ENCODE results near the gene ACTRT2. TPM values are rescaled to one million over a fixed set of nuclear protein-coding genes. Genes with fewer than 3 reads are reported as not detected.

ACTRT2 gene
- total RNA-seq, 4 donors from 2014 or later = not detected

- no peaks in the 10 kb centered on the region for H3K27me3 ChIP-seq
- H3K36me3 ChIP-seq = no peaks in the 10 kb centered on the region
- H3K4me3 ChIP-seq = no peak overlapping the region
- no peak overlapping the region for H3K27ac ChIP-seq
- H3K9me3 ChIP-seq = peaks cover 0 to 7% (median 2%) of the 10 kb centered on the region in 4 donors
- TF ChIP-seq POLR2A (IDR thresholded peaks at IDR 0.05) = no peak
- peak in 2 of 3 donors; percentile 26 to 43 for DNase-seq
- no peaks in the 10 kb centered on the region for H3K4me1 ChIP-seq
These were observed 7.8 kb upstream of the ACTRT2 start for GRCh38 chr1:3013371-3014049.

DNA sequence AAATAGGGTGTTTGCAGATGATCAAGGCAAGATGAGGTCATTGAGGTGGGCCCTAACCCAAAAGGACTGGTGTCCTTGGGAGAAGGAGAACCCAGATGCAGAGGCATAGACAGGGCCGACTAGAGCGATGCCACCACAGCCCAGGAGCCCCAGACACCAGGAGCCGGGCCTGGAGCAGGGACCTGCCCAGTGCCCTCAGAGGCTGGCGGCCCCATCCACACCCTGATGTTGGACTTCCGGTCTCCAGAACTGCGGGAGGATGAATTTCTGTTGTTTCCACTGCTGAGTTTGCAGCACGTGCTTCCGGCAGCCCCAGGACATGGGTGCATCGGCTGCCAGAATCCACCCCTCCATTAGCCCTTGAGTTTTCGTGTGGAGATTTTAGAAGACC is 7.2 kb upstream of the ACTRT2 start:
- H3K4me1 ChIP-seq = no peaks in the 10 kb centered on the region
- no peak for TF ChIP-seq POLR2A (IDR thresholded peaks at IDR 0.05)
- TF ChIP-seq CTCF (IDR thresholded peaks at IDR 0.05) = no peak
- H3K27me3 ChIP-seq = no peaks in the 10 kb centered on the region
- no peak overlapping the region for H3K4me3 ChIP-seq
- H3K36me3 ChIP-seq = no peaks in the 10 kb centered on the region
- H3K27ac ChIP-seq = no peak overlapping the region
- DNase-seq = peak in 1 of 3 donors; percentile 32
- H3K9me3 ChIP-seq = peaks cover 0 to 2% (median 0%) of the 10 kb centered on the region in 4 donors

- TF ChIP-seq CTCF (IDR thresholded peaks at IDR 0.05) (no peak), POLR2A (IDR thresholded peaks at IDR 0.05) (no peak)
- no peaks in the 10 kb centered on the region for H3K9me3 ChIP-seq
- no peaks in the 10 kb centered on the region for H3K27me3 ChIP-seq
- no peak overlapping the region for H3K4me3 ChIP-seq
- H3K4me1 ChIP-seq = no peaks in the 10 kb centered on the region
- no peaks in the 10 kb centered on the region for H3K36me3 ChIP-seq
- DNase-seq = peak in 2 of 3 donors; percentile 29 to 38
- no peak overlapping the region for H3K27ac ChIP-seq
These were observed 6.6 kb upstream of the ACTRT2 start for GRCh38 chr1:3014443-3015268.

DNA sequence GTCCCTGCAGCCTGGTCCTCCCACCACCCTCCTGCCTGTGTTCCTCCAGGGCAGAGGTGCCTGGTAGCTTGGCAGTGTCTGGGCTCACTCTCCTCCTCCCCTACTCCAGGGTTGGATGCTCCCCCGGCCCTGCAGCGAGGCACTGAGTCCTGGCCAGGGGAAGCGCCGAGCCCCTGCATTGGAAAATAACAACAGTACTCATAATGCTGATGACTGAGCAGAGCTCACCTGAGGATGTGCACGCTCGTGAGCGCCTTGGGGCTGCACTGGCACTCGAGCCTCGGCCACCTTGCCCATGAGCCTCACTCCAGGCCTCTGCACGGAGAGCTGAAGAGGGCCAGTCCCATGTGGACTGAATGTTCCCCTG is 6.0 kb upstream of the ACTRT2 start:
- TF ChIP-seq CTCF (IDR thresholded peaks at IDR 0.05) (no peak), POLR2A (IDR thresholded peaks at IDR 0.05) (no peak)
- no peak for DNase-seq
- H3K9me3 ChIP-seq = no peaks in the 10 kb centered on the region
- no peak overlapping the region for H3K4me3 ChIP-seq
- no peaks in the 10 kb centered on the region for H3K4me1 ChIP-seq
- H3K27ac ChIP-seq = no peak overlapping the region
- no peaks in the 10 kb centered on the region for H3K36me3 ChIP-seq
- no peaks in the 10 kb centered on the region for H3K27me3 ChIP-seq

- TF ChIP-seq CTCF (IDR thresholded peaks at IDR 0.05) (no peak), POLR2A (IDR thresholded peaks at IDR 0.05) (no peak)
- H3K4me3 ChIP-seq = no peak overlapping the region
- H3K36me3 ChIP-seq = no peaks in the 10 kb centered on the region
- no peaks in the 10 kb centered on the region for H3K9me3 ChIP-seq
- no peaks in the 10 kb centered on the region for H3K27me3 ChIP-seq
- no peak for DNase-seq
- no peaks in the 10 kb centered on the region for H3K4me1 ChIP-seq
- no peak overlapping the region for H3K27ac ChIP-seq
These were observed 5.5 kb upstream of the ACTRT2 start for GRCh38 chr1:3015744-3016143.

Measured in Peyer's patch (tissue), 4 donors.